Stimulated activated naive CD8-positive, alpha-beta T cell treated with anti-CD3 and anti-CD28 coated beads, Interleukin-15, amount 100 ng/mL, for 72 hours (primary cell): ENCODE results near the gene LMTK3.

ENCODE experiments used
- ATAC-seq: fragments of 150-1000 bp; cut with Tn5 transposase; 2 replicates; pipeline ENCODE4 v1.10.0; 2021; ENCODE audit warnings: mild to moderate bottlenecking, moderate library complexity
- DNase-seq, 2 donors: peaks; one replicate each; pipeline ENCODE4 v3.0.0; 2021 to 2022
- H3K27ac Mint-ChIP-seq, 2 donors: one replicate each; pipeline ENCODE4 v1.8.0; 2022; ENCODE audit warnings: mild to moderate bottlenecking in 2 of 2, mixed read lengths in 2 of 2, moderate library complexity in 2 of 2
- H3K27me3 Mint-ChIP-seq: one replicate; pipeline ENCODE4 v1.8.0; 2022; ENCODE audit warnings: mixed read lengths
- H3K4me1 Mint-ChIP-seq: one replicate; pipeline ENCODE4 v1.8.0; 2022; ENCODE audit warnings: mild to moderate bottlenecking, mixed read lengths
- H3K4me3 Mint-ChIP-seq, 2 donors: one replicate each; pipeline ENCODE4 v1.8.0; 2022; ENCODE audit warnings: mild to moderate bottlenecking in 2 of 2, mixed read lengths in 2 of 2, moderate library complexity in 1 of 2
- H3K9me3 Mint-ChIP-seq, 2 donors: one replicate each; pipeline ENCODE4 v1.8.0; 2022; ENCODE audit warnings: mixed read lengths in 2 of 2

Gene LMTK3

GRCh38 chr19:48511800-48512503 lies at the start of gene LMTK3:
LMTK3 (minus strand) TSS chr19:48511835; CDS start chr19:48511576, 259 bp downstream.
- peak; percentile 66 to 81 for DNase-seq
- peaks cover 23% of the 10 kb centered on the region for H3K4me1 Mint-ChIP-seq

GRCh38 chr19:48561412-48561811 lies 49.8 kb upstream of the LMTK3 start:
- no peak for DNase-seq
- H3K4me1 Mint-ChIP-seq = peaks cover 12% of the 10 kb centered on the region

More at GRCh38 chr19:48511800-48512503, at the start of gene LMTK3:
- Mint-ChIP-seq H3K4me3 (no peak within 1 kb of the TSS), H3K27me3 (no peaks in the 10 kb centered on the region), H3K9me3 (no peaks in the 10 kb centered on the region), H3K27ac (peak within 1 kb of the TSS in 1 of 2 donors; percentile 30)
- peak; percentile 61 for ATAC-seq

GRCh38 chr19:48560095-48560530 lies 48.5 kb upstream of the LMTK3 start:
- no peak overlapping the region for H3K4me3 Mint-ChIP-seq
- no peak for ATAC-seq
- no peak overlapping the region for H3K27ac Mint-ChIP-seq
- peaks cover 12% of the 10 kb centered on the region for H3K4me1 Mint-ChIP-seq
- H3K9me3 Mint-ChIP-seq = no peaks in the 10 kb centered on the region
- peaks cover 34% of the 10 kb centered on the region for H3K27me3 Mint-ChIP-seq
- no peak for DNase-seq

More at GRCh38 chr19:48561412-48561811, 49.8 kb upstream of the LMTK3 start:
- Mint-ChIP-seq H3K27ac (no peak overlapping the region), H3K9me3 (no peaks in the 10 kb centered on the region), H3K4me3 (no peak overlapping the region), H3K27me3 (peaks cover 34% of the 10 kb centered on the region)
- ATAC-seq = no peak

GRCh38 chr19:48558018-48558684 lies 46.5 kb upstream of the LMTK3 start:
- H3K27ac Mint-ChIP-seq = no peak overlapping the region
- H3K27me3 Mint-ChIP-seq = peaks cover 34% of the 10 kb centered on the region
- peaks cover 12% of the 10 kb centered on the region for H3K4me1 Mint-ChIP-seq
- no peaks in the 10 kb centered on the region for H3K9me3 Mint-ChIP-seq
- DNase-seq (no peak), ATAC-seq (no peak)
- peak overlapping the region; percentile 51 to 71 for H3K4me3 Mint-ChIP-seq

GRCh38 chr19:48556825-48557224 lies 45.2 kb upstream of the LMTK3 start:
- DNase-seq (no peak), ATAC-seq (no peak)
- no peaks in the 10 kb centered on the region for H3K9me3 Mint-ChIP-seq
- H3K27ac Mint-ChIP-seq = no peak overlapping the region
- peaks cover 34% of the 10 kb centered on the region for H3K27me3 Mint-ChIP-seq
- H3K4me3 Mint-ChIP-seq = no peak overlapping the region
- peaks cover 12% of the 10 kb centered on the region for H3K4me1 Mint-ChIP-seq

GRCh38 chr19:48556163-48556562 lies 44.5 kb upstream of the LMTK3 start:
- Mint-ChIP-seq H3K4me1 (peaks cover 12% of the 10 kb centered on the region), H3K9me3 (no peaks in the 10 kb centered on the region), H3K27me3 (peaks cover 34% of the 10 kb centered on the region), H3K4me3 (no peak overlapping the region), H3K27ac (peak overlapping the region in 1 of 2 donors; percentile 63)
- DNase-seq (no peak), ATAC-seq (no peak)

- Mint-ChIP-seq H3K4me1 (peaks cover 12% of the 10 kb centered on the region), H3K27me3 (peaks cover 27% of the 10 kb centered on the region), H3K4me3 (no peak overlapping the region), H3K9me3 (no peaks in the 10 kb centered on the region), H3K27ac (no peak overlapping the region)
- ATAC-seq = no peak
- no peak for DNase-seq
These were observed 42.9 kb upstream of the LMTK3 start for GRCh38 chr19:48554385-48555091.

GRCh38 chr19:48553676-48554384 lies 42.2 kb upstream of the LMTK3 start:
- Mint-ChIP-seq H3K27me3 (peaks cover 19% of the 10 kb centered on the region), H3K27ac (no peak overlapping the region), H3K9me3 (no peaks in the 10 kb centered on the region), H3K4me3 (no peak overlapping the region), H3K4me1 (peaks cover 9% of the 10 kb centered on the region)
- no peak for DNase-seq
- no peak for ATAC-seq

GRCh38 chr19:48552406-48553322 lies 41.0 kb upstream of the LMTK3 start:
- ATAC-seq (no peak), DNase-seq (no peak)
- Mint-ChIP-seq H3K27me3 (peaks cover 8% of the 10 kb centered on the region), H3K9me3 (no peaks in the 10 kb centered on the region), H3K4me1 (no peaks in the 10 kb centered on the region), H3K4me3 (no peak overlapping the region), H3K27ac (no peak overlapping the region)

- ATAC-seq (peak; percentile 35), DNase-seq (no peak)
- Mint-ChIP-seq H3K4me1 (no peaks in the 10 kb centered on the region), H3K27ac (no peak within 1 kb of the TSS), H3K27me3 (no peaks in the 10 kb centered on the region), H3K9me3 (no peaks in the 10 kb centered on the region), H3K4me3 (no peak within 1 kb of the TSS)
These were observed 40.0 kb upstream of the LMTK3 start, which contains the start of gene SULT2B1 for GRCh38 chr19:48551437-48552302. SULT2B1 (plus strand) TSS chr19:48552172; CDS start chr19:48552253, 81 bp downstream.

GRCh38 chr19:48549380-48549779 lies 37.7 kb upstream of the LMTK3 start:
- no peak for DNase-seq
- H3K27me3 Mint-ChIP-seq = no peaks in the 10 kb centered on the region
- H3K4me1 Mint-ChIP-seq = no peaks in the 10 kb centered on the region
- H3K4me3 Mint-ChIP-seq = no peak overlapping the region
- no peak for ATAC-seq
- H3K27ac Mint-ChIP-seq = no peak overlapping the region
- no peaks in the 10 kb centered on the region for H3K9me3 Mint-ChIP-seq

- Mint-ChIP-seq H3K27me3 (no peaks in the 10 kb centered on the region), H3K4me3 (no peak overlapping the region), H3K9me3 (no peaks in the 10 kb centered on the region), H3K4me1 (peaks cover under 1% of the 10 kb centered on the region), H3K27ac (no peak overlapping the region)
- ATAC-seq (no peak), DNase-seq (no peak)
These were observed 36.7 kb upstream of the LMTK3 start for GRCh38 chr19:48548253-48548911.

GRCh38 chr19:48547722-48548121 lies 36.1 kb upstream of the LMTK3 start:
- ATAC-seq = no peak
- Mint-ChIP-seq H3K9me3 (no peaks in the 10 kb centered on the region), H3K4me1 (peaks cover 6% of the 10 kb centered on the region), H3K27ac (no peak overlapping the region), H3K4me3 (no peak overlapping the region), H3K27me3 (no peaks in the 10 kb centered on the region)
- DNase-seq = no peak
